KBM-7 (cell line): ENCODE results near the gene MPIG6B.
A peak's percentile ranks its signal among the peaks of the same experiment; 100 is the strongest.

Source experiments
- DNase-seq: peaks from one replicate; pipeline ENCODE4 v3.0.0-alpha.2; 2015
- in situ Hi-C: fragments of 300-500 bp; cut with MboI; formaldehyde crosslinking; loops from 2 replicates; pipeline ENCODE4 v1.14.3; 2020; ENCODE audit warnings: low sequenced_read_pairs, low pct_unique_long_range_greater_than_20kb, mixed read lengths

Gene MPIG6B

GRCh38 chr6:31760790-31761189 lies 37.6 kb downstream of the MPIG6B start:
- no peak for DNase-seq
- in situ Hi-C loops: no loop called here

GRCh38 chr6:31761343-31761742 lies 38.2 kb downstream of the MPIG6B start:
- in situ Hi-C loops: no loop called here
- no peak for DNase-seq

- DNase-seq: no peak
- in situ Hi-C loops: no loop called here
Measured at GRCh38 chr6:31762356-31762755, 39.2 kb downstream of the MPIG6B start, which contains the start of gene SAPCD1. Gene SAPCD1 (plus strand): TSS chr6:31762656. CDS start chr6:31763055, 399 bp downstream.

- in situ Hi-C loops: no loop called here
- no peak for DNase-seq
Measured at GRCh38 chr6:31762878-31763618, 39.9 kb downstream of the MPIG6B start.

- in situ Hi-C loops: no loop called here
- no peak for DNase-seq
Measured at GRCh38 chr6:31763619-31763940, 40.4 kb downstream of the MPIG6B start.

GRCh38 chr6:31764198-31764597 lies 41.0 kb downstream of the MPIG6B start:
- in situ Hi-C loops: no loop called here
- no peak for DNase-seq

GRCh38 chr6:31765559-31765909 lies 42.4 kb downstream of the MPIG6B start:
- in situ Hi-C loops: no loop called here
- no peak for DNase-seq

- DNase-seq: no peak
- in situ Hi-C loops: no loop called here
Measured at GRCh38 chr6:31765910-31766794, 43.0 kb downstream of the MPIG6B start.

GRCh38 chr6:31767096-31767645 lies 44.0 kb downstream of the MPIG6B start:
- DNase-seq: no peak
- in situ Hi-C loops: no loop called here

GRCh38 chr6:31768363-31769257 lies 45.4 kb downstream of the MPIG6B start:
- in situ Hi-C loops: no loop called here
- no peak for DNase-seq

- in situ Hi-C loops: no loop called here
- peak; percentile 96 for DNase-seq
Measured at GRCh38 chr6:31769684-31770371, 46.7 kb downstream of the MPIG6B start.

- in situ Hi-C loops: no loop called here
- no peak for DNase-seq
Measured at GRCh38 chr6:31770860-31771259, 47.7 kb downstream of the MPIG6B start.

GRCh38 chr6:31771992-31772358 lies 48.8 kb downstream of the MPIG6B start:
- in situ Hi-C loops: no loop called here
- DNase-seq: peak; percentile 14

GRCh38 chr6:31775184-31775583 lies 52.0 kb downstream of the MPIG6B start:
- in situ Hi-C loops: no loop called here
- no peak for DNase-seq

- in situ Hi-C loops: no loop called here
- DNase-seq: no peak
Measured at GRCh38 chr6:31775633-31776484, 52.7 kb downstream of the MPIG6B start.
